ENCODE measurements around the gene SPACA6. TPM values are rescaled to one million over a fixed set of nuclear protein-coding genes. Genes with fewer than 3 reads are reported as not detected.
"Not testable (repeated sequence)": the region's sequence is repeated elsewhere in the genome, so short reads cannot be mapped to it uniquely, and the experiment has no call there.

Gene SPACA6
- total RNA-seq, 2 donors from 2014 or later = 22.7 to 22.9 TPM

- intact Hi-C loops (cut with DNase I) = no loop called here
These were observed 29.4 kb downstream of the SPACA6 start for GRCh38 chr19:51722492-51722891.

DNA sequence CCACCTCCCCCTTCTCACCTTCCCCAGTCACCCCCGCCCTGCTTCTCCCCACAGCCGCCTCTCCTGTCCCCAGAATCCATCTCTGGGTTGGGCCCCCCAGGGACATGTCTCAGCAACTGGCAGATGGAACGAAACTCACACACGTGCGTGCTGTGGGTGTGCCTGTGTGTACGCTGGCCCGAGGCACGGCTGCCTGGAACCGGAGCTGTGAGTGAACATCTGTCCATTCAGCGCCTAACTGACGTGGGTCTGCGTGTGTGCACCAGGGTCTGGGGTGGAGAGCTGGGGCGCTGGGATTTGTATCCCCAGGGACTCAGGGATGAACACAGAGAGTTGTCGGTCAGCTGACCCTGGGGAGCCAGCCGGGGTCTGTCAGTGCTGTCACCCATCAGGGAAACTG is 31.4 kb downstream of the SPACA6 start:
- DNase-seq (ENCODE audit: low spot score) = peak; percentile 85
- intact Hi-C loops (cut with DNase I) = no loop called here

More at GRCh38 chr19:51722492-51722891, 29.4 kb downstream of the SPACA6 start:
- no peak for DNase-seq (ENCODE audit: low spot score)

GRCh38 chr19:51726049-51726448 is 32.9 kb downstream of the SPACA6 start:
- DNase-seq (ENCODE audit: low spot score) = peak; percentile 86
- intact Hi-C loops (cut with DNase I) = no loop called here

- intact Hi-C loops (cut with DNase I) = no loop called here
- DNase-seq (ENCODE audit: low spot score) = no peak
These were observed 34.3 kb downstream of the SPACA6 start for GRCh38 chr19:51727349-51727880.

GRCh38 chr19:51729781-51730180 is 36.7 kb downstream of the SPACA6 start:
- intact Hi-C loops (cut with DNase I) = no loop called here
- no peak for DNase-seq (ENCODE audit: low spot score)

GRCh38 chr19:51733742-51734522 is 40.8 kb downstream of the SPACA6 start:
- intact Hi-C loops (cut with DNase I) = no loop called here

GRCh38 chr19:51735759-51736449 is 42.8 kb downstream of the SPACA6 start:
- intact Hi-C loops (cut with DNase I) = no loop called here
- DNase-seq (ENCODE audit: low spot score) = peak; percentile 92

More at GRCh38 chr19:51733742-51734522, 40.8 kb downstream of the SPACA6 start:
- no peak for DNase-seq (ENCODE audit: low spot score)

- no peak for DNase-seq (ENCODE audit: low spot score)
- intact Hi-C loops (cut with DNase I) = no loop called here
These were observed 44.3 kb downstream of the SPACA6 start for GRCh38 chr19:51737389-51737788.

GRCh38 chr19:51737924-51738323 is 44.8 kb downstream of the SPACA6 start:
- intact Hi-C loops (cut with DNase I) = no loop called here
- DNase-seq (ENCODE audit: low spot score) = no peak

DNA sequence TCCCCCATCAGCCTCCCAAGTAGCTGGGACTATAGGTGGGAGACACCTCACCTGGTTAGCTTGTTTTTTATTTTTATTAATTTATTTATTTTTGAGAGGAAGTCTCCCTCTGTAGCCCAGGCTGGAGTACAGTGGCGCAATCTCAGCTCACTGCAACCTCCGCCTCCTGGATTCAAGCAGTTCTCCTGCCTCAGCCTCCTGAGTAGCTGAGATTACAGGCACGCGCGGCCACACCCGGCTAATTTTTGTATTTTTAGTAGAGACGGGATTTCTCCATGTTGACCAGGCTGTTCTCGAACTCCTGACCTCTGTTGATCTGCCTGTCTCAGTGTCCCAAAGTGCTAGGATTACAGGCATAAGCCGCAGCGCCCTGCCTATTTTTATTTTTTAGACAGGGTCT is 45.4 kb downstream of the SPACA6 start:
- intact Hi-C loops (cut with DNase I); DNase-seq (ENCODE audit: low spot score): not testable (repeated sequence)

DNA sequence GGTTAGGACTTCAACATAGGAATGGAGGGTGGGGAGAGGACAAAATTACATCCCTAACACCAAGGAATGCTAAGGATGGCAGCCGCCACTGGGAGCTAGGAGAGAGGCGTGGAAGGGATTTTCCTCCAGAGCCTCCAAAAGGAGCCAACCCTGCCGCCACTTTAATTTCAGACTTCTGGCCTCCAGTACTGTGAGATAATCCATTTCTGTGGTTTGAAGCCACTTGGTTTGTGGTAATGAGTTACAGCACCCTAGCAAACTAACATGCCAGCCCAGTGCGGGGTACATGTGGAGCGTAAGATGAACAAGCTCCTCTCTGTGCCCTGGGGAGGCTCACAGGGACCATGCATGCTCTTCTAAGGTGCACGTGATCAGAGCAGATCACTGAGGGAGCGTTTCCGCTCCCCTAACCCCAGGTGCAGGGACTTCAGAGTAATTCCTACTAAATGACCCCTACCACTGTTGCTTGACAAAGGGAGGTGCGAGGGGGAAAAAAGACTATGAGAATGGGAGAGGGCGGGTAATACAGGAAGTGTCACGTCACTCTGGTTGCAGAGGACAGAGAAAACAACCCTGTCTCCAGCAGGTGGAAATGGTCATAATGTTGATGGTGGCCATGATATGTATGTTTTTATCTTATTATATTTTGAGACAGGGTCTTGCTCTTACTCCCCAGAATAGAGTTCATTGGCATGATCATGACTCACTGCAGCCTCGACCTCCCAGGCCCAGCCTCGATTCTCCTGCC is 46.5 kb downstream of the SPACA6 start:
- intact Hi-C loops (cut with DNase I) = no loop called here
- no peak for DNase-seq (ENCODE audit: low spot score)

- intact Hi-C loops (cut with DNase I) = no loop called here
- no peak for DNase-seq (ENCODE audit: low spot score)
These were observed 47.2 kb downstream of the SPACA6 start for GRCh38 chr19:51740356-51740755.

- intact Hi-C loops (cut with DNase I) = no loop called here
- DNase-seq (ENCODE audit: low spot score) = no peak
These were observed 49.7 kb downstream of the SPACA6 start for GRCh38 chr19:51742789-51743188.

DNA sequence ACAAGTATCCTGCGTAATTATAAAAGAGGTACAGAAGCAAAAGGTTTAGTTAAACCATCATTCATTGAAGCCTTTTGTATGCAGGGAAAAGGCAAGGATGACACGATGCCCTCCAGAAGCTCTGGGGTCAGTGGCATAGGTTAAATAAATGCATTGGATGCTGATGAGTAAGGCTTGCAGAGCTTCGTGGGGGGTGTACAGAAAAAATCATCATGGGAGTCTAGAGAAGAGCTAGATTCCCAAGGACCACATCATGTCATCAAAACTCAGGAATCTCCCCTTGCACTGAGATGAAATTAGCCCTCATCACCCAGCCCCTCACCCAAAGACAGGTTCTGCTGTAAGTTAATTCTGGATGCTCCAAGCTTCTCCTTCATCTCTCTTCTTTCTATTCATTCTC is 50.3 kb downstream of the SPACA6 start:
- no peak for DNase-seq (ENCODE audit: low spot score)
- intact Hi-C loops (cut with DNase I) = no loop called here

GRCh38 chr19:51746731-51747130 is 53.6 kb downstream of the SPACA6 start:
- intact Hi-C loops (cut with DNase I) = no loop called here
- no peak for DNase-seq (ENCODE audit: low spot score)

DNA sequence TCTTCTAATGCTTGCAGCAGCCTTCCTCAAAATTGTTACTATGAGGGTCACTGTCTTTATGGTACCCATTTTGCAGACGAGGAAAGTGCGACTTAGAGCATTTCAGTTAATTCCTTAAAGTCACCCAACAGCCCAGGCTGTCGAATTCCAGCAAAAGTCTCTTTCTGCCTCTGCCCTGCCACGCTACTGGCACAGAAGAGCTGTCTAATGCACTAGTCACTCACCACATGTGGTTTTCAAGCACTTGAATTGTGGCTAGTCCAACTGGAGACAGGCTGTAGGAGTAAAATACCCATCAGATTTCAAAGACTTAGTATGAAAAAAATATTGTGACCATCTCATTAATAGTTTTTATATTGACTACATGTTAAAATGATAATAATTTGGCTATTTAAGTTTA is 56.8 kb downstream of the SPACA6 start:
- DNase-seq (ENCODE audit: low spot score) = no peak
- intact Hi-C loops (cut with DNase I) = no loop called here

DNA sequence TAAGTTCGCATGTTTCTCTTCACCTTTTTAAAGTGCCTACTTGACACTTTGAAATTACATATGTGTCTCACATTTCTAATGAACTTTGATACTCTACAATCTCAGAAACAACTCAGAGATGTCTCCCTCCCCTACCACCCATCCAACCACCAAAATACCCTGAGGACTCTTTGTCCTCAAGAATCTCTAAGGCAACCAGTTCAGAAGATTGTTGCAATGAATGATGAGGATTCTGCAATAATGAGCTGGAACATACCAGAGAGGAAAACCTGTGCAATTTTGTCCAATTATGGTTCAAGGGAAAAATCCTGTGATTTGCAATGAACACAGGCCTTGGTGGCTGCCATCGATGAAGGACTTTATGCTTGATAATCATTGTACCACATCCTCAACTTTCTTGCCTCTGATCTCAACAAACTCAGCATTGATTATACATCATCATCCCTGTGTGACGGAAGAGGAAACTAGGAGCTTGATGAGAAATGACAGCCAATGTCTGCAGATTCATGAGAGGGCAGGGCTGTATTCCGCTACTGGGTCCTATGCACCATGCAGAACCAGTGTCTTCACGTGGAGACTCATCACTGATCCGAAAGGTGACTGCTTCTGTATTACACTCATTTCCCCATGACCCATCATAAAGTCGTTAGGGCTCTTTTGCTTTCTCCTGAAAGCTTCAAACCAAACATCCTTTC is 57.4 kb downstream of the SPACA6 start:
- no peak for DNase-seq (ENCODE audit: low spot score)
- intact Hi-C loops (cut with DNase I) = no loop called here

- no peak for DNase-seq (ENCODE audit: low spot score)
- intact Hi-C loops (cut with DNase I) = no loop called here
These were observed 58.5 kb downstream of the SPACA6 start, which contains the start of gene FPR1 for GRCh38 chr19:51751655-51752054. Gene FPR1 (minus strand): TSS chr19:51751878. CDS start chr19:51746994, 4,884 bp downstream.

DNA sequence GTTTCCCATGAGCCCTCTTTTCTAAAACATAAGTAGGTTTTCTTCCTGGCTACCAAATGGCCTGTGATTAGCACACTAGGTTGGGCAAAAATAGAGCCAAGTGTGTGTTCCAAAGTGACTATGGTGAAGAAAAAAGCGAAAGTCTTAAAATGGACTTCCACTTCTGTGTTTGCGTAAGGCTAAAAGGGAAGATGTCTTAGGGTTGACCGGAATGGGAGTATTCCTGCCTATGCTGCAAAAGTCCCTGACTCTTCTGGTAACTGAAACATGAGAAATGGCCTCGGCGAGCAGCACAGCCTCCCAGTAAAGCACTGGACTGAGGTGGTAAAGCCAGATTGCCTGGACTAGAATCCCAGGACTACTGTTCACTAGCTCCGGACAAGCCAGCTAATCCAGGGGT is 61.0 kb downstream of the SPACA6 start:
- intact Hi-C loops (cut with DNase I) = no loop called here
- no peak for DNase-seq (ENCODE audit: low spot score)
